Posterior cingulate gyrus (tissue), 11 donors: Measurements from ENCODE around the gene AR.
"Not testable (repeated sequence)": the region's sequence is repeated elsewhere in the genome, so short reads cannot be mapped to it uniquely, and the experiment has no call there.

Experiments used
- DNase-seq, 10 donors: peaks; one replicate each; pipeline versions ENCODE4 v3.0.0 to v3.0.0-alpha.2; 2020 to 2021; ENCODE audit warnings: mixed read lengths in 3 of 10
- intact Hi-C: fragments of 100-400 bp; cut with DNase I; formaldehyde crosslinking; loops from one replicate; pipeline ENCODE4 v1.15.1; 2023

AR gene

DNA sequence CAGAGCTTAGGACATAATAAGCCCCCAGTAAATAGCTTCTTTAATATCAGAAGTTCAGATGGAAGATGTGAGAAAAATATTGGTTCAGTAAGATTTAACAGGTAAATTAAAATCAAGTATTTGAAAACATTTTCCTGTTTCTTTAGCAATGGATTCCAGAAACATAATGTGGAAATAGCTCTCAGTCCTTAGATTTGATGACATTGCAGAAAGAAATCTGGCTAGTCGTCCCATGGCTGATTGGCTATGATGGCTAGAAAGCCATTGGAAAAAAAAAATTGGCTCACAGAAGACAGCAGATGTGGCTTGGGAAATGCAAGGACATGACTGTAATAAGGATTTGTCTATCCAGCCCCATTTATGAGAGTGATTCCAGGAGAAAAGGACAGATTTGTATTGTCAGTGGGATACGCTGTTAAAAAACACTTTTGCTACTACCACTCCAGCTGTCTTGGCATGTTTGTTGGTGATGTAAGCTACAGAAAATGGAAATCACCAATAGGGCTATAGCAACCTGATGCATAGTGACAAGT is 78.3 kb downstream of the AR start:
- no peak for DNase-seq
- intact Hi-C loops, result no loop called here

GRCh38 chrX:67624325-67624724 is 80.5 kb downstream of the AR start:
- intact Hi-C loops, result no loop called here

DNA sequence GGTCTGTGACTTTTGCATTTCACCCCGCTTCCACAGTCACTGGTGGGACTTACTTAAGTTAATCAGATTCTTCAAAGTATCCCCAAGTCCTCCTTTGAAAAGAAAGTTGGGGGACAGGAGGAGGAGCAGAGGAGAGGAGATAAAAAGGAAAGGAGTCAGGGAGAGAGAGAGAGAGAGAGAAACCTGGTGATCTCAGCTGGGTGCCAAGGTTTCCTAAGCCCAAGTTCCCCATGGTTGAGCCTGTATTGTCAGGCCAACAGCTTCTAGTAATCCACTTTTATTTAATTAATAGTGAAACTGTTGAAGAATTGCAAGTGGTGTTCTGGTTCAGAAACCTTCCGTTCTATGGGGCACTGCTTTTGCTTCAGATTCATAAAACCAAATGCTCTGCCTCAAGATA is 91.6 kb downstream of the AR start:
- intact Hi-C loops, result no loop called here
- DNase-seq, result no peak

More at GRCh38 chrX:67624325-67624724, 80.5 kb downstream of the AR start:
- no peak for DNase-seq

GRCh38 chrX:67636532-67636931 is 92.7 kb downstream of the AR start:
- intact Hi-C loops, result no loop called here
- DNase-seq, result no peak

- intact Hi-C loops, DNase-seq: not testable (repeated sequence)
These were observed 93.5 kb downstream of the AR start for GRCh38 chrX:67637293-67637692.

GRCh38 chrX:67648361-67648760 is 104.5 kb downstream of the AR start:
- DNase-seq, result no peak
- intact Hi-C loops, result no loop called here

- intact Hi-C loops, result no loop called here
- DNase-seq, result no peak
These were observed 107.8 kb downstream of the AR start for GRCh38 chrX:67651437-67652142.

DNA sequence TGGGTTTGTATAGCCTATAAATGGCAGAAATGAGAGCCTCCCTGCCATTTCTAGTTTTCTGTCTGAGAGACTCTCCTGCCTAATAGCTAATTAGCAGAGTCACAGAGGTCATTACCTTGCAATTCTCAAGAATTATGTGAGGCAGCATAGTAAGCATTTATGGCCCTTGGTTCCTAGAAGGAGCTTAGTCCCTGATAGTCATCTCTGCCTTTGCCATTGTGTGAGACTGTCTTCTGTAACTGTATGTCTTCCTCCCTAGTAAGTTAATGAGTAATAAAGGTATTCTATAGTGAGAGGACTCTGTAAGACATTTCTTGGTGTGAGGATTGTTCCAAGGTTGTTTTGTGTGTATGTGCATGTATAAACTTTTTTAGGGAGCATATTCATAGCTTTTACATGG is 108.7 kb downstream of the AR start:
- no peak for DNase-seq
- intact Hi-C loops, result no loop called here

DNA sequence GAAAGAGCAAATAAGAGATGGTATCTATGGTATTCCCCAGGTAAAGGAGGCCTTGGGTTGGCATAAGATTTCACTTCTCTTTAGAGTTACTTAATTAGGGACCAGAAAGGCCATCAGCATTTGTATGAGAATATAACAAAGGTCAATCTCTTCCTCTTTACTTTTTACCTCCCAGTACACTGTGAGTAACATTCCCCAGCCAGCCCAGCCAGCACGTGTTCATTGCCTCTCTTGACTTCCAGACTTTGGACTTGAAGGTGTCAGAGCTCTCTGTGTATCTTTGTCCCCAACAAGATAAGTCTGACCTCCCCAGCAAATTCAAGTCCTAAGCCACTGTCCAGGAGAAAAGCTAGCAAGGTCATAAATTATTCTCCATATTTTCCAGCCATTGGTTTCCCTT is 110.5 kb downstream of the AR start:
- intact Hi-C loops, result no loop called here
- no peak for DNase-seq

DNA sequence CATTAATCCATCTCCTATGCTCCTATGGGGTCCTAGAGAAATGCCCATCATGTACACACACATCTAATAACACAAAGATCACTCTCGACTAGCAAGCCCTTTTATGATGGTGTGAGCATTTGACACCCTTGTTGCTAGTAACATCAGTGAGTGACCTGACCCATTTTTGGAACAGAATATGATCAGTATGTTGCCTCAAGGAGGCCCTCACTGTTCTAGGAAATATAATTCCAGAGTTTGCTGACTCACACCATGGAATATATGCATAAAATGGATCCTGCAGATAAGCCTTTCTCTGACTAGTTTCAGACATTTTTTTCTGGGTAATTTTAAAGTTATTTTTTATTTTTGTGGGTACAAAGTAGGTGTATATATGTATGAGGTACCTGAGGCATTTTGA is 121.8 kb downstream of the AR start:
- intact Hi-C loops, result no loop called here
- no peak for DNase-seq

GRCh38 chrX:67670717-67671116 is 126.9 kb downstream of the AR start:
- intact Hi-C loops, DNase-seq: not testable (repeated sequence)

- DNase-seq, result no peak
- intact Hi-C loops, result no loop called here
These were observed 130.0 kb downstream of the AR start for GRCh38 chrX:67673741-67674274.

GRCh38 chrX:67674741-67675140 is 130.9 kb downstream of the AR start:
- DNase-seq, result no peak
- intact Hi-C loops, result no loop called here

GRCh38 chrX:67684136-67684535 is 140.3 kb downstream of the AR start:
- DNase-seq, result no peak
- intact Hi-C loops, result no loop called here

DNA sequence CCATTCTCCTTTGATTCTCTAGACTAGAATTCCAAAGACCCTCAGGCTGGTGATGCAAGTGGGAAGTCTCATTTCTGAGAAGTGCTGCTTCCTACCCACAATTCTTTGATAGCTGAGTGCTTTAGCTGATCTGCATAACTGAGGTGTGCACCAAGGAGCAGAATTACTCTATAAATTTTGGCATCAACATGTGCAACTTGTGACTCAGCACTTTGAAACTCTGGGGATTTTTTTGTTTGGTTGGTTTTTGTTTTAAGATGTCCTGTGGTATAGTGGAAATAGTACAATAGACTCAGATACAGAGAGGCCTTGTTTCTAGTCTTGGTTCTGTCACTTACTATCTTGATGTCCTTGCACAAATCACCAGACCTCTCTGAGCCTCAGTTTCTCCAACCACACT is 148.4 kb downstream of the AR start:
- no peak for DNase-seq
- intact Hi-C loops, result no loop called here

- intact Hi-C loops, result no loop called here
- DNase-seq, result no peak
These were observed 150.1 kb downstream of the AR start for GRCh38 chrX:67693928-67694327.

DNA sequence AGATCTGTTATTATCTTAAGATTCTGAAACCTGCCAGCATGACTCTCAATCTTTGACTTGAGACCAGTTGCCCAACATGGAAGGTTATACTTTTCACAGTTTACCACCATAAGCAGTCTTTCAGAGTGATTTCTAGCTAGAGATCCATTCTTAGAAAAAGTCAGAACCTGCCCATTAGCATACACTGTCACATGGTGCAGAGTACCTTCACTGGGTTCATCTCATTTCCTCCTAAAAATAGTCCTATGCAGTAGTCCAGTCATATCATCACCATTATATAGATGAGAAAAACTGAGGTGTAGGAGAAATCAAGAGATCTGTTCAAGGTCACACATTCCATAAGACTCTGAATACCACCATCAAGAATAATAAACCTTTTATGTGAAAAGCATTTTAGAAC is 153.6 kb downstream of the AR start:
- intact Hi-C loops, result no loop called here
- no peak for DNase-seq

- no peak for DNase-seq
- intact Hi-C loops, result no loop called here
These were observed 156.8 kb downstream of the AR start for GRCh38 chrX:67700602-67701001.

DNA sequence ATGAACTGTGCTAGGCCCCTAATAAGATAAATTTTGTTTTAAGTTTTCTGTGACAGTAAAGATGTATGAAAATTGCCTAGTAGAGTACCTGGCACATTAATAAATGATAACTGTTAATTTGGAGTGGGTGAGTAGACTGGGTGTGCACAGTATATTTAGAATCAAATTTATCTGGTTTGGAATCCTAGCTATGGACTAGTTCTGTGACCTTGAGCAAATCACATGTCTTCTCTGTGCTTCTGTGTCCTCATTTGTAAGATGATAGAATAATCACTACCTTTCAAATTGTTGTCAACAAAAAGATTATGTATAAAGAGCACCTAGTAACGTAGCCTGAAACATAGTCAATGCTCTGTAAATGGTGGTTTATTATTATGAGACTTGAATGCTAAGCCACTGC is 170.2 kb downstream of the AR start:
- intact Hi-C loops, result no loop called here
- no peak for DNase-seq

DNA sequence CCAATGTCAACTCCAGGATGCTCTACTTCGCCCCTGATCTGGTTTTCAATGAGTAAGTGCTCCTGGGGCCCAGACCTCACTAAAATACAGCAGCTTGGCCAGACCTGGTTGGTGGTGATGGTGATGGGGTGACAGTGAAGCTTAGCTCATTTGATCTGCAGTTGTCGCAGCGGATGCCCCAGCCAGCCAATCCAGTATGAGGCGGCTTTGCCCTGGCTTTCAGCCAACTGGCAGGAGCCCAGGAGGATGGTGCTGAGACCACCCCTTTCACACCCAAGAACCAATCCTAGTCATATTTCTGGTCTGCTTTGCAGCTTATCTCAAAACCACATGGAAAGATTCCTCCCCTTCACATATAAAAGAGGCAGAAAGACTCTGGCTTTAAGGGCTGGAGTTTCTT is 173.8 kb downstream of the AR start:
- DNase-seq, result peak in 1 of 10 donors; percentile 84
- intact Hi-C loops, result no loop called here

DNA sequence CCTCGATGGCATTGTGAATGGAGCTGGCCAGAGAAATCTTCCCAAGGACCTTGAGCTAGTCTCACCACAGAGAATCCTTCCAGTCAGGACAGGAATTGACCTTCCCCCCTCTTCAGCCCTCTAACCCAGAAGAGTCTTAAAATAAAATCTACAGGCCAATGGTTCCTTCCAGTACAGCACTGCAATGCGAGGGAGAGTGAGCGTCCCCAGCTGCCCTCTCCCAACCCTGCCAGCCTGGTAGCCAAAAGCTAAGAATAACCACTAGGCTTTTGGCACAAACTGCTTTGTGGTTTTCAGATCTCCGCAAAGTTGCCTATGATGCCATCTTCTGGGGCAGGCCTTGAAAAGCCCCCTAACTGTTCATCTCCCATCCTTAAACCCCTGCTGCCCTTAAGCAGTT is 175.1 kb downstream of the AR start:
- intact Hi-C loops, result no loop called here
- no peak for DNase-seq

DNA sequence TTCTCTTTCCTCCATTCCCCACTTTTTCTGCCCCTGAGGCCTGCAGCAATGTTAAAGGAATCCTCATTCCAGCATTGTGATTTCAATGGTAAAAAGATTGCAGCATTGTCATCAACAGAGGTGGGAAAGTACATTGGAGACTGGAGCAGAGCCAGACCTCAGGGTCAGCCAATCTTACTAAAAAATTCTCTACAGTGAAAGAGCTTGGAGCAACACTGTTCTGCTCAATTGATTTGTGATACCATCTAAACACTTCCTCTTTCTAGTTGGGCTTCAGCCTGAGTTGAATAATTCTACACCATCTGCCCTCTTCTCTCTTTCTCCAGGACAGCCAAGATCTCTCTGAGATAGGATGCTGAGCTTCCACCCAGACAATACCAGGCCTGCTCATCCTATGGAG is 176.5 kb downstream of the AR start:
- DNase-seq, result no peak
- intact Hi-C loops, result loop anchor here (5.0 kb wide), 1 partner anchor 62 kb away; no protein-coding TSS in a partner anchor
